GM06990 (cell line): ENCODE data around the gene RNF182.
"Not testable (repeated sequence)": the region's sequence is repeated elsewhere in the genome, so short reads cannot be mapped to it uniquely, and the experiment has no call there.

Experiments used
- DNase-seq: peaks from one replicate; pipeline ENCODE4 v3.0.0-alpha.2; 2011; ENCODE audit not compliant: insufficient read length; ENCODE audit errors: extremely low read depth
- H3K27me3 ChIP-seq: replicated peaks from 2 replicates; pipeline ENCODE4 v1.6.0; 2011; ENCODE audit warnings: low read length; ENCODE audit not compliant: control insufficient read depth, insufficient read depth
- H3K36me3 ChIP-seq: 2 replicates; pipeline ENCODE4 v1.5.1; 2011; ENCODE audit warnings: low read length; ENCODE audit not compliant: control insufficient read depth, insufficient read depth
- H3K4me3 ChIP-seq: replicated peaks from 2 replicates; pipeline ENCODE4 v1.5.1; 2011; ENCODE audit warnings: low read depth, mild to moderate bottlenecking, control low read depth, low read length
- TF ChIP-seq, protein P1 (sequence below): IDR thresholded peaks from 2 replicates; pipeline ENCODE4 v1.5.1; 2011; ENCODE audit warnings: low read length, control low read depth, mild to moderate bottlenecking, inconsistent platforms; ENCODE audit not compliant: insufficient read depth, poor library complexity, severe bottlenecking

The RNF182 gene

DNA sequence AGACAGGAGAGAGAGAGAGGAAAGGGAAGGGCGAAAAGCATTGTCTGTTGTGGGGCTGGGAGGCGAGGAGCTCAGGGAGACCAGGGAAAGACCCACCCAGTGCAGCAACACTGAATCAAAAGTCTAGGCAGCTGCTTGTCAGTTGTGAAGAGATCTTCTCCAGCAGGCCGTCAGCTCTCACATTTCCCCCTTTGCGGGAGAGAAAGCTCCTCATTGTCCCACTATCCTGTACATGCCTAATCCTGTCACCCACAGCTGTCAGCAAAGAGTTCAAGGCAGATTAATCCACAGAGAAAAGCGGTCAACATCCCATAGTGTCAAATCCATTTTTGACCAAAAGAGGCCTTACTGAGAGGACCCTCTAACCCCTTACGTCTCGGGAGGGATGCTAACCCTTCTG, 27.3 kb downstream of the RNF182 start:
- no peak for DNase-seq
- H3K36me3 ChIP-seq: no peaks in the 10 kb centered on the region
- H3K4me3 ChIP-seq: no peak overlapping the region
- TF ChIP-seq, protein P1, sequence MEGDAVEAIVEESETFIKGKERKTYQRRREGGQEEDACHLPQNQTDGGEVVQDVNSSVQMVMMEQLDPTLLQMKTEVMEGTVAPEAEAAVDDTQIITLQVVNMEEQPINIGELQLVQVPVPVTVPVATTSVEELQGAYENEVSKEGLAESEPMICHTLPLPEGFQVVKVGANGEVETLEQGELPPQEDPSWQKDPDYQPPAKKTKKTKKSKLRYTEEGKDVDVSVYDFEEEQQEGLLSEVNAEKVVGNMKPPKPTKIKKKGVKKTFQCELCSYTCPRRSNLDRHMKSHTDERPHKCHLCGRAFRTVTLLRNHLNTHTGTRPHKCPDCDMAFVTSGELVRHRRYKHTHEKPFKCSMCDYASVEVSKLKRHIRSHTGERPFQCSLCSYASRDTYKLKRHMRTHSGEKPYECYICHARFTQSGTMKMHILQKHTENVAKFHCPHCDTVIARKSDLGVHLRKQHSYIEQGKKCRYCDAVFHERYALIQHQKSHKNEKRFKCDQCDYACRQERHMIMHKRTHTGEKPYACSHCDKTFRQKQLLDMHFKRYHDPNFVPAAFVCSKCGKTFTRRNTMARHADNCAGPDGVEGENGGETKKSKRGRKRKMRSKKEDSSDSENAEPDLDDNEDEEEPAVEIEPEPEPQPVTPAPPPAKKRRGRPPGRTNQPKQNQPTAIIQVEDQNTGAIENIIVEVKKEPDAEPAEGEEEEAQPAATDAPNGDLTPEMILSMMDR: no peak
- no peaks in the 10 kb centered on the region; the same call in 1 of the 2 replicates for H3K27me3 ChIP-seq

DNA sequence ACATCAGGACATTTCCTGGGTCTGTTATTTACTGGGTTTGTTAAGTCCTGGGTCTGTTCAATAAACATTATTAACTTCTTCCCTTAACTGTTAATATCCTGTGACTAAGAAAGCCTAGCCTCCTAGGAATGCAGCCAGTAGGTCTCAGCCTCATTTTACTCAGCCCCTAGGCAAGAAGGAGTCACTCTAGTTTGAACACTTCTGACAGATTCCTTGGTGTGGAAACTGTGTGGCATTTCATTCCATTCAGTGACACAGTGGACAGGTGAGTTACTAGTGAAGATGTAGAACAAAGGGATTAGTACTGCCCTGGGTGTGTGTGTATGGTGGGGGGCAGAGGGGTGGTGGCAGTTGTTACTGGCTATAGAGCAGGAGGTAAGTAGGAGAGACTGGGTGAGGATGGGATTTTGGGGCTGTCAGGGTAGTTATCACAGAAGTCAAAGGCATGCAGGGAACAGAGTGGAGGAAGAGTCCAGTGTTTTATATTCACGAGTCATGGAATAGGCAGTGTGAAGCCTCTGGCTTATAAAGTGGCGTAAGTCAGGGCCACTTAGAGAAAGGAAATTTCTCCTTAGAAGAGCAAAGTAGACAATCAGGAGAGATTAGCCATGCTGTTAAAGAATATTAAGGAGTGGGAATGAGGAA, 28.4 kb downstream of the RNF182 start:
- Histone ChIP-seq H3K4me3 (no peak overlapping the region), H3K36me3 (no peaks in the 10 kb centered on the region), H3K27me3 (no peaks in the 10 kb centered on the region; the same call in 1 of the 2 replicates)
- DNase-seq: no peak
- TF ChIP-seq, protein P1: no peak

DNA sequence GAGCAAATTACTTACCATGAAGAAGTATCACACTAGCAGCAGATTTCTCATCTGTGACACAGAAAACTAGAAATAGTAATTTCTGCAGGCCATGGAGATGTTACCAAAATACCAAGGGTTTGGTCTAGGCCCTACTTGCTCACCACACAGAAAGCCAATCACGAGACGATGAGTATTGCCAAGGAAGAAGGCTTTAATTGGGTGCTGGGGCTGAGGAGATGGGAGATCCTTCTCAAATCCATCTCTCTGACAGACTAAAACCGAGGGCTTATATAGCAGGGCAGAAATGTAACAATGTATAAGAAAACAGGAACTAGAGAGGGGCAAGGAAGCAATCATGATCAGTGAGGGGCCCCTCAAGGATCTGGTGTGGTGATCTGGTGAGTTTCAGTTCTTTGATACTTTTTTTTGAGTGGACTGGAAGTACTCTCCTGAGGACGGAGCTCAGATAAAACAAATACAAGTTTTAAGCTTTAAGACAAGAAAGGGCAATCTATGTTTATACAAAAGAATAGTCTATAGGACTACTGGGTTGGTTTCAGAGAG, 40.9 kb downstream of the RNF182 start:
- no peaks in the 10 kb centered on the region for H3K27me3 ChIP-seq
- TF ChIP-seq, protein P1: no peak
- H3K36me3 ChIP-seq: no peaks in the 10 kb centered on the region
- H3K4me3 ChIP-seq: no peak overlapping the region
- no peak for DNase-seq

DNA sequence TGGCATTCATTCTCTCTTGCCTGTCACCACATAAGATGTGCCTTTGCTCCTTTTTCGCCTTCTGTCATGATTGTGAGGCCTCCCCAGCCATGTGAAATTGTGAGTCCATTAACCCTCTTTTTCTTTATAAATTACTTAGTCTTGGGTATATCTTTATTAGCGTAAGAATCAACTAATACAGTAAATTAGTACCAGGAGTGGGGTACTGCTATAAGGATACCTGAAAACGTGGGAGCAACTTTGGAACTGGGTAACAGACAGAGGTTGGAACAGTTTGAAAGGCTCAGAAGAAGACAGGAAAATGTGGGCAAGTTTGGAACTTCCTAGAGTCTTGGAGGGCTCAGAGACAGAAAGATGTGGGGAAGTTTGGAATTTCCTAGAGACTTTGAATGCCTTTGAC, 46.6 kb downstream of the RNF182 start:
- DNase-seq: no peak
- H3K36me3 ChIP-seq: no peaks in the 10 kb centered on the region
- TF ChIP-seq, protein P1: no peak
- H3K4me3 ChIP-seq: no peak overlapping the region
- H3K27me3 ChIP-seq: no peaks in the 10 kb centered on the region

DNA sequence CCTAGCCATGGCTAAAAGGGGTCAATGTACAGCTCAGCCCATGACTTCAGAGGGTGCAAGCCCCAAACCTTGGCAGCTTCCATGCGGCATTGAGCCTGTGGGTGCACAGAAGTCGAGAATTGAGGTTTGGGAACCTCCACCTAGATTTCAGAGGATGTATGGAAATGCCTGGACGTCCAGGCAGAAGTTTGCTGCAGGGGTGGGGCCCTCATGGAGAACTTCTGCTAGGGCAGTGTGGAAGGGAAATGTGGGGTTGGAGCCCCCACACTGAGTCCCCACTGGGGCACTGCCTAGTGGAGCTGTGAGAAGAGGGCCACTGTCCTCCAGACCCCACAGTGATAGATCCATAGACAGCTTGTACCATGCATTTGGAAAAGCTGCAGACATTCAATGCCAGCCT, 47.9 kb downstream of the RNF182 start:
- not testable (repeated sequence) for H3K36me3 ChIP-seq, H3K4me3 ChIP-seq, DNase-seq, H3K27me3 ChIP-seq

DNA sequence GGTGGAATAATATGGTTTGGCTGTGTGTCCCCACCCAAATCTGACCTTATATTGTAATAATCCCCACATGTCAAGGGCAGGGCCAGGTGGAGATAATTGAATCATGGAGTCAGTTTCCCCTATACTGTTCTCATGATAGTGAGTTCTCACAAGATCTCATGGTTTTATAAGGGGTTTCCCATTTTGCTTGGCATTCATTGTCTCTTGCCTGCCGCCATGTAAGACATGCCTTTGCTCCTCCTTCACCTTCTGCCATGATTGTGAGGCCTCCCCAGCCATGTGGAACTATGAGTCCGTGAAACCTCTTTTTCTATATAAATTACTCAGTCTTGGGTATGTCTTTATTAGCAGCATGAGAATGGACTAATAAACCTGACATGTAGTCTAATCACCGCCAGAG, 48.7 kb downstream of the RNF182 start:
- not testable (repeated sequence) for H3K27me3 ChIP-seq, DNase-seq, H3K4me3 ChIP-seq, H3K36me3 ChIP-seq

DNA sequence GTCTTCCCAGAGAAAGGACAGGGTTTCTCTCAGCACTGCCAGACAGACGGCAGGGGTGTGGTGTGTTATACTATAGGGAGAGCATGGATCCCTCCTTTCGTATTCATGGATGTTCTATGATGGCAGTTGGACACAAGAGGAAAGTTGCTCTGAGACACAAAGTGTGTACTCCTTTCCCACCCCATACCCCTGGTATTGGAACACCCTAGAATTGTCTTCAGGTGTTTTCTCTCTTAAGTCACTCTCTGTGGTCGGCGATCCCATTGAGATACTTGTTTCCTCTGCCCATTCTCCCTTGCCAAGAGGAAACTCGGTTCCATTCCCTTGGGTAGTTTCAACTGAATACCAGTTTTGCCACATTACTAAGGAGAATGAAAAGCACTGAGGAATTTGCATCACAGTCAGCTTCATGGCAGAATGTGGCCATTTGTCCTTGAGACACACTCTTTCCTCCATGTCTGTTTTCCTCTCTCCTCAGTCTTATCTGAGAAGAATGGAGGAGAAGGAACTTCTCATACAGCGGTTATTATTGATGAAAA, 53.4 kb downstream of the RNF182 start:
- H3K27me3 ChIP-seq: no peaks in the 10 kb centered on the region
- H3K36me3 ChIP-seq: no peaks in the 10 kb centered on the region
- no peak for DNase-seq
- TF ChIP-seq, protein P1: no peak
- H3K4me3 ChIP-seq: no peak overlapping the region
